Subcutaneous adipose tissue (tissue), 4 donors: ENCODE measurements around the gene GPN3. TPM values are rescaled to one million over a fixed set of nuclear protein-coding genes. Genes with fewer than 3 reads are reported as not detected.

Experiments used
- small RNA-seq: library from RNA; depleted of rRNA; stranded (forward); fragments of <200 nt; gene quantifications from one replicate; pipeline ENCODE3, GENCODE V24; 2016
- total RNA-seq, 4 donors: library from RNA; depleted of rRNA; stranded (reverse); fragments of >200 nt; gene quantifications; one replicate each; pipeline ENCODE4 v1.1.0, GENCODE V29; 2016
- TF ChIP-seq, protein P1 (sequence below): fragments of 450-650 bp; IDR thresholded peaks from one replicate; pipeline ENCODE4 v1.5.1; 2016; ENCODE audit warnings: low read depth, mild to moderate bottlenecking, control low read depth, antibody characterized with exemption, moderate library complexity

The GPN3 gene
- total RNA-seq, 4 donors from 2014 or later = 19.0 to 44.5 (median 25.7) TPM

DNA sequence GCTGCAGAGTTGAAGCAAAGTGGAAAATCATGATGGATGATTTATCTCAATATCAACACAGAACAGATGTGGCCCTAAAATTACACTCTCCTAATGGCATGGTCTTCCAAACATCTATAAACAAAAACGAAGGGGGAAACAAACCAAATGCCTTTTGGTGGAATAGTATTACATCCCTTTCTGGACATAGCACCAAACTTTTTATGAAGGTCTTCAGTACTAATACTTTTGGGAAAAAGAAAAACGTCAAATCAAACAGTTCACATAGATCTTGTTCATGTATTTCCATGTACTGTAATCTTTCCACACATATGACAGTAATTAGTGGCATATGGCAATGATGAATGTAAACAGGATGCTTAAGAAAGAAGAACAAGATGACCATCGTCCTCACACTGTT is 41.7 kb downstream of the GPN3 start:
- TF ChIP-seq, protein P1, sequence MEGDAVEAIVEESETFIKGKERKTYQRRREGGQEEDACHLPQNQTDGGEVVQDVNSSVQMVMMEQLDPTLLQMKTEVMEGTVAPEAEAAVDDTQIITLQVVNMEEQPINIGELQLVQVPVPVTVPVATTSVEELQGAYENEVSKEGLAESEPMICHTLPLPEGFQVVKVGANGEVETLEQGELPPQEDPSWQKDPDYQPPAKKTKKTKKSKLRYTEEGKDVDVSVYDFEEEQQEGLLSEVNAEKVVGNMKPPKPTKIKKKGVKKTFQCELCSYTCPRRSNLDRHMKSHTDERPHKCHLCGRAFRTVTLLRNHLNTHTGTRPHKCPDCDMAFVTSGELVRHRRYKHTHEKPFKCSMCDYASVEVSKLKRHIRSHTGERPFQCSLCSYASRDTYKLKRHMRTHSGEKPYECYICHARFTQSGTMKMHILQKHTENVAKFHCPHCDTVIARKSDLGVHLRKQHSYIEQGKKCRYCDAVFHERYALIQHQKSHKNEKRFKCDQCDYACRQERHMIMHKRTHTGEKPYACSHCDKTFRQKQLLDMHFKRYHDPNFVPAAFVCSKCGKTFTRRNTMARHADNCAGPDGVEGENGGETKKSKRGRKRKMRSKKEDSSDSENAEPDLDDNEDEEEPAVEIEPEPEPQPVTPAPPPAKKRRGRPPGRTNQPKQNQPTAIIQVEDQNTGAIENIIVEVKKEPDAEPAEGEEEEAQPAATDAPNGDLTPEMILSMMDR = no peak

DNA sequence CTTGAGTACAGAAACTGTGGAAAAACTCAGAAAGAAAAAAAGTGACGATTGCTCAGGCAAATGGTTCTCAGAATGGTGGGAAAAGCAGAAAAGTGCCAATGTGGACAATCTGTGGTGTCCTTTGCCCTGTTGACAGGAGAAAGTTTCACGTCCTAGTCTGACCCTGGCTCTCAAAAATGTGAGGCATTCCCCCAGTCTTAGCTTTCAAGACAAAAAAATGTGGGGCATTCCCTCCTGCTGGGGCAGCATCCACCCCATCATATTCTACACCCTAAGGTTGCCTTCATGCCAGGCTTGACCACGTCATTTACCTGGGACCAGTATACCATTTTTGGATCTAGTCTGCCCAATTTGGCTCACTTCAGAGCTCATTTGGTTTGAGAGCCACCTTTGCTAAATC is 43.8 kb downstream of the GPN3 start:
- TF ChIP-seq, protein P1 = no peak

DNA sequence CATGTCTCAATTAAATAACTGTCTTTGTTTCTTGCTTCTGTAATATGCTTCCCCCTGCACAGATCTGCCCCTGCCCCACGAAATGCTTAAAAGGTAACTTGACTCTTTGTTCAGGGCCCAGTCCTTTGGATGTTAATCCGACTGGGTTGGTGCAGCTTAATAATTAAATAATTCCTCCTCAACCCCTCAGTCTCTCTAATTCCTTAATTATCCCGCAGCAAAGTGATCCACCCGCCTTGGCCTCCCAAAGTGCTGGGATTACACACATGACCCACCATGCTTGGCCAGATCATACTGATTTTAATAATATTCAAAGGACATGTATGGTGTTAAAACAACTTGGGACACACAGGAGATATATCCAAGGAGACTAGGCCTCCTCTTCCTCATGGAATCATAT is 46.4 kb downstream of the GPN3 start:
- TF ChIP-seq, protein P1 = no peak

DNA sequence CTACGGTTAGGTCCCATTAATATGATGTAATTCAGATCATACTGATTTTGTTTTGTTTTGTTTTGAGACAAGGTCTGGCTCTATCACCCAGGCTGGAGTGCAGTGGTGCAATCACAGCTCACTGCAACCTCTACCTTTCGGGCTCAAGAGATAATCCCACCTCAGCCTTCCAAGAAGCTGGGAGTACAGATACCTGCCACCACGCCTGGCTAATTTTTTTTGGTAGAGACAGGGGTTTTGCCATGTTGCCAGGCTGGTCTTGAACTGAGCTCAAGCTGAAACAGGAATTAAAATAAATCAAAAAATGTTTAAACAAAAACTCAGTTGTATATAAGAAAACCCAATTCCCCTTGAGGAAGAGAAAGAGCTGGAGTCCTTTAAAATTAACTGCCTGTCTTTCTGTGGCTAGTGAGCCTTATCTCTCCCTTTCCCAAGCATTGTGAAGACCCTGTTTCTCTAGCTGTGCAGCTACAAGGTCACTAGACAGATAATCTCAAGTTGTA is 46.8 kb downstream of the GPN3 start:
- TF ChIP-seq, protein P1 = no peak

DNA sequence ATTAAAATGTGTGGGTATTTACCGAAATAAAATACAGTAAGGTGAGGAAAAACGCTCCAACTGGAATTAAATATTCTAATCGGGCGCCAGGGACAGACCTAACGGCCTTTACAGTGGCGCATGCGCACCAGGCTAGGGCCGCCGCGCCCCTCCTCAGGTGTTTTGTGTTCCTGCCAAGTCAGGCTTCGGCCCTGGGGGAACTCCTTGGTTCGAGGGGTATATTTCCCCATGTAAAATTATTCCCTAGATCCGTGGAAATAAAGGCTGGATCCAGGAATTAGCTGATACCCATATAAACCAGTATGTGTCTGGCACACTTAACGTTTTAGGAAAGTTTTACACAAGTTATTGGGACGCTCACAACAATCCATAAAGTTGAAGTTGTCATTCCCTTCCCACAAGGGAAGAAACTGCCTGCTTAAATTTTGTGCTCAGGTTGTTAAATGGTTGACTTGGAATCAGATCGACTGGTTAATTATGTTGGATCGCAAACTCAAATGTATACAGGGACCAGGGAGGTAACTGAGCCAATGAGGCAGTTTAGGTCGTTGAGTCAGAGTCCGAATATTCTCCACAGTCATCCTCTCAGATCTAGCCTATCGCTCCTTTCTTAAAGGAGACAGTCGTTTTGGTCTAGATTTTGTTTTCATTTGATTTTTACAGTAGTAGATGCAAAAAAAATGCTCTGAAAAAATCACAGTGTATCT is 63.9 kb downstream of the GPN3 start:
- TF ChIP-seq, protein P1 = no peak

DNA sequence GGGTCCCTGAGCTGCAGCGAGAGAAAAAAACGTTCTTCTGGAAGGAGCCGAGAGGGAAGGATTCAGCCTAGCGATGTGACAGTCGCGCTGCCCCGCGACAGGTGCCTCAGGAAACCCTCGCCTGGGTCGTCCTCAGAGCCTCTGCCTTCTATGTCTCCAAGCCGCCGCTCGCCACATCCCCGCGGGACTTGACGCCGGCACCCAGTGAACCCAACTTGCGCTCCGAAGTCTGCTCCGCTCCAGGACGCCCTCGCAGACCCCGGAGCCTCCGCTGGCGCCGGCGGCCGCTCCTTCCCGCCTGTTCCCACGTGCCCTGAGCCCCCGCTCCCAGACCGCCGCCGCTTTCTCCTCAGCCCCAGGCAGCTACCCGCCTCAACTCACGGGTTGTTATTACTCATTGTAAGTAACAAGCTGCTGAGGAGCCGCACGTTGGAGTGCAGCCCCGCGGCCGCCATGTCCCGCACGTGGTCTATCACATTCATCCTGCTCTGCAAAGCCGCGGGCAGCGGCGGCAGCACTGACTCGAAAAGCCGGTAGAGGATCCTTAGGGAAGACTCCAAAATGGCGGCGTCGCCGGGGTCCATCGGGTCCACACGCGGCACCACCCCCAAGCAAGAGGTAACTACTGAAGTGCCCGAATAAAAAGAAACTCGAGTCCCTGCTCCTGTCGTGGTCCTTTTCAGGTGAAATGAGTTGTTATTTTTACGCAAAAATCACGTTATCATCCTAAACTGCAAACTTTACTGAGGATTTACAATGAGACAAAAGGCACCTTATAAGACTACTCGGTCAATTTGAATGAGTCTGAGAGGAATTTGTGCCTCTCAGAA is 64.7 kb downstream of the GPN3 start, which contains the start of gene ANAPC7:
Gene ANAPC7 (minus strand): TSS at position 563 of the 830 bp plus-strand sequence. CDS start 81 bp downstream, at position 482.
- TF ChIP-seq, protein P1 = no peak

Small RNA genes lying within 50 kb of the gene (small RNA-seq; reads per million reads assigned to genes)
- not detected for gene RF00278

Other genes starting within 250 kb of the GPN3 start
- gene ATP2A2, start 187.0 kb downstream of the GPN3 start, total RNA-seq = 100 to 1,000 TPM in 1 of 4 donors, 10 to 100 TPM in 3; 75.7 to 152 (median 91.4) TPM
- 10 to 100 TPM; 26.0 to 38.4 (median 32.2) TPM for gene ANAPC7, start 64.5 kb downstream of the GPN3 start, total RNA-seq
- 100 to 1,000 TPM; 304 to 501 (median 382) TPM for gene ARPC3, start 17.9 kb downstream of the GPN3 start, total RNA-seq
- 1 to 10 TPM; 3.8 to 6.5 (median 5.2) TPM for gene FAM216A, start 588 bp upstream of the GPN3 start, total RNA-seq
- 100 to 1,000 TPM; 104 to 165 (median 163) TPM for gene VPS29, start 33.9 kb upstream of the GPN3 start, total RNA-seq
- 1 to 10 TPM in 1 of 4 donors, under 1 TPM in 2, not detected in 1; 0.22 to 1.9 (median 0.82) TPM for gene RAD9B, start 34.1 kb upstream of the GPN3 start, total RNA-seq
- gene PPTC7, start 115.1 kb upstream of the GPN3 start, total RNA-seq = 10 to 100 TPM; 24.9 to 31.3 (median 30.3) TPM
- 10 to 100 TPM; 30.2 to 35.7 (median 31.4) TPM for gene TCTN1, start 145.9 kb upstream of the GPN3 start, total RNA-seq
- 10 to 100 TPM in 3 of 4 donors, 1 to 10 TPM in 1; 9.6 to 16.5 (median 13.7) TPM for gene HVCN1, start 220.9 kb upstream of the GPN3 start, total RNA-seq